Panc1 (cell line): ENCODE results near the gene UBAP2L.

ENCODE experiments used
- REST ChIP-seq, 2 experiments: IDR thresholded peaks; 2 replicates each; pipeline ENCODE4 v1.6.1; 2011 to 2012; ENCODE audit warnings: low read depth in 2 of 2, control low read depth in 1 of 2, low read length in 1 of 2, mild to moderate bottlenecking in 1 of 2, moderate library complexity in 1 of 2; ENCODE audit not compliant: insufficient read depth in 1 of 2
- TF ChIP-seq, protein P1 (sequence below): fragments of 450-650 bp; IDR thresholded peaks from 2 replicates; pipeline ENCODE4 v1.5.1; 2017; ENCODE audit warnings: mild to moderate bottlenecking

DNA sequence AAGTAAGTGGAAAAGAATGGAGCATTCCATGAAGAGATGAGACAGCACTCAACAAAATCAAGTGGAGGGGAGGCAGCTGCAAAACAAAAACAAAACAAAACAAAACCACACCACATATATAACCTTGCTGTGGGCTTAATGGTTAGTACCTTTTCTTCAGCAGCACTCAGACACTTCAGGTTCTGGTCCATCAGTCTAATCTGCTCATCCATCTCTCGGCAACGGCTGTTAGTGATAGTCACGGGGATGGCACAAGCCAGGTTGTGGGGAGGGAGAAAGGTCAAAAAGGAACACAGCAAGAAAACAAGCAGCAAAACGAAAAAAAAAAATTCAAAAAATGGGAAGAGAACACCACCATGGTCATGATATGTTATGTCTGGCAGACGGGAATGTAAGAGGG is 48.9 kb upstream of the UBAP2L start:
- no peak for TF ChIP-seq REST (IDR thresholded peaks at IDR 0.05; ENCODE audit: insufficient read depth in 1 of 2, low read depth in 2 of 2, low read length in 1 of 2)
- TF ChIP-seq, protein P1, sequence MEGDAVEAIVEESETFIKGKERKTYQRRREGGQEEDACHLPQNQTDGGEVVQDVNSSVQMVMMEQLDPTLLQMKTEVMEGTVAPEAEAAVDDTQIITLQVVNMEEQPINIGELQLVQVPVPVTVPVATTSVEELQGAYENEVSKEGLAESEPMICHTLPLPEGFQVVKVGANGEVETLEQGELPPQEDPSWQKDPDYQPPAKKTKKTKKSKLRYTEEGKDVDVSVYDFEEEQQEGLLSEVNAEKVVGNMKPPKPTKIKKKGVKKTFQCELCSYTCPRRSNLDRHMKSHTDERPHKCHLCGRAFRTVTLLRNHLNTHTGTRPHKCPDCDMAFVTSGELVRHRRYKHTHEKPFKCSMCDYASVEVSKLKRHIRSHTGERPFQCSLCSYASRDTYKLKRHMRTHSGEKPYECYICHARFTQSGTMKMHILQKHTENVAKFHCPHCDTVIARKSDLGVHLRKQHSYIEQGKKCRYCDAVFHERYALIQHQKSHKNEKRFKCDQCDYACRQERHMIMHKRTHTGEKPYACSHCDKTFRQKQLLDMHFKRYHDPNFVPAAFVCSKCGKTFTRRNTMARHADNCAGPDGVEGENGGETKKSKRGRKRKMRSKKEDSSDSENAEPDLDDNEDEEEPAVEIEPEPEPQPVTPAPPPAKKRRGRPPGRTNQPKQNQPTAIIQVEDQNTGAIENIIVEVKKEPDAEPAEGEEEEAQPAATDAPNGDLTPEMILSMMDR, result no peak
